Gastrocnemius medialis (tissue), 4 donors: ENCODE measurements around the gene POP5. TPM values are rescaled to one million over a fixed set of nuclear protein-coding genes. Genes with fewer than 3 reads are reported as not detected.

Experiments
- ATAC-seq, 2 donors: fragments of 150-250 bp; one replicate each; pipeline ENCODE4 v1.9.1; 2016
- DNase-seq, 2 donors: peaks; one replicate each; pipeline ENCODE4 v3.0.0-alpha.2; 2019
- H3K27ac ChIP-seq, 4 donors: fragments of 200-600 bp; sonication (generic); 1 replicate in 1 of 4; 2 replicates in 3 of 4; pipeline ENCODE4 v1.5.1; 2016 to 2018; ENCODE audit warnings: mild to moderate bottlenecking in 2 of 4, moderate library complexity in 1 of 4
- H3K27me3 ChIP-seq, 3 donors: fragments of 200-600 bp; sonication (generic) in 2 of 3; 1 replicate in 1 of 3; 2 replicates in 2 of 3; pipeline versions ENCODE4 v1.5.1 to v1.6.0; 2016 to 2019; ENCODE audit warnings: mild to moderate bottlenecking in 1 of 3, moderate library complexity in 1 of 3
- H3K36me3 ChIP-seq, 2 donors: fragments of 200-600 bp; sonication (generic) in 1 of 2; one replicate each; pipeline ENCODE4 v1.5.1; 2017 to 2018
- H3K4me1 ChIP-seq, 2 donors: fragments of 200-600 bp; sonication (generic) in 1 of 2; one replicate each; pipeline ENCODE4 v1.5.1; 2016 to 2017; ENCODE audit warnings: mild to moderate bottlenecking in 2 of 2
- H3K4me3 ChIP-seq, 4 donors: fragments of 200-600 bp; sonication (generic) in 3 of 4; 1 replicate in 1 of 4; 2 replicates in 3 of 4; pipeline ENCODE4 v1.5.1; 2016 to 2019; ENCODE audit warnings: mild to moderate bottlenecking in 2 of 4
- H3K9me3 ChIP-seq, 3 donors: fragments of 200-600 bp; sonication (generic) in 2 of 3; 1 replicate in 1 of 3; 2 replicates in 2 of 3; pipeline ENCODE4 v1.5.1; 2016 to 2019
- CTCF ChIP-seq, 5 experiments: fragments of 450-650 bp in 3 of 5; fragments of 200-600 bp in 2 of 5; sonication (generic) in 2 of 5; IDR thresholded peaks in 4 of 5; conservative IDR thresholded peaks in 1 of 5; 1 replicate in 4 of 5; 2 replicates in 1 of 5; pipeline ENCODE4 v1.5.1; 2016 to 2019; ENCODE audit warnings: antibody characterized with exemption in 5 of 5, mild to moderate bottlenecking in 3 of 5, moderate library complexity in 3 of 5
- POLR2A ChIP-seq, 2 donors: fragments of 450-650 bp; IDR thresholded peaks; one replicate each; pipeline ENCODE4 v1.6.1; 2017; ENCODE audit warnings: antibody characterized with exemption in 2 of 2, mild to moderate bottlenecking in 2 of 2, moderate library complexity in 2 of 2
- in situ Hi-C, 4 donors: fragments of 200-750 bp; cut with MboI; loops; one replicate each; pipeline versions ENCODE4 v1.15.0 to v1.8.0; 2017; ENCODE audit warnings: low sequenced_read_pairs in 4 of 4
- intact Hi-C: fragments of 100-400 bp; cut with DNase I; formaldehyde crosslinking; loops from one replicate; pipeline ENCODE4 v1.15.1; 2023; ENCODE audit warnings: low total_unique reads
- total RNA-seq, 4 donors: library from RNA; depleted of rRNA; stranded (reverse); fragments of >200 nt; gene quantifications; one replicate each; pipeline versions ENCODE4 v1.1.0 to v1.2.3, GENCODE V29; 2016

Gene POP5
- total RNA-seq, 4 donors from 2014 or later: 12.2 to 23.3 (median 15.2) TPM

GRCh38 chr12:120529641-120530417, 51.4 kb downstream of the POP5 start:
- H3K36me3 ChIP-seq: no peaks in the 10 kb centered on the region
- H3K27me3 ChIP-seq: no peaks in the 10 kb centered on the region
- no peak for TF ChIP-seq POLR2A (IDR thresholded peaks at IDR 0.05)
- no peak for TF ChIP-seq CTCF (IDR thresholded peaks at IDR 0.05 in 4 of 5, conservative IDR thresholded peaks at IDR 0.05 in 1 of 5)
- H3K4me3 ChIP-seq: peak overlapping the region; percentile 72 to 93 (median 87)
- intact Hi-C loops: loop anchor here (2.0 to 10.0 kb wide), 3 partner anchors 33 to 875 kb away; partner anchors contain the start of genes COX6A1, DYNLL1 and RNF34
- H3K27ac ChIP-seq: peak overlapping the region; percentile 89 to 97 (median 96)
- in situ Hi-C loops: no loop called here
- no peaks in the 10 kb centered on the region for H3K9me3 ChIP-seq
- H3K4me1 ChIP-seq: peaks cover 5 to 9% of the 10 kb centered on the region in 2 donors
- DNase-seq (no peak), ATAC-seq (peak; percentile 27 to 40)

GRCh38 chr12:120528861-120529525, 52.2 kb downstream of the POP5 start, which contains the start of gene COQ5:
Gene COQ5 (minus strand): TSS chr12:120529158. CDS start chr12:120529141, 17 bp downstream.
- TF ChIP-seq POLR2A (IDR thresholded peaks at IDR 0.05): peak; percentile 27 to 47
- TF ChIP-seq CTCF (IDR thresholded peaks at IDR 0.05 in 4 of 5, conservative IDR thresholded peaks at IDR 0.05 in 1 of 5): peak in 1 of 5 experiments; percentile 11

More at GRCh38 chr12:120528861-120529525, 52.2 kb downstream of the POP5 start, which contains the start of gene COQ5:
- in situ Hi-C loops: no loop called here
- Histone ChIP-seq H3K9me3 (no peaks in the 10 kb centered on the region), H3K4me3 (peak within 1 kb of the TSS; percentile 72 to 93 (median 87)), H3K36me3 (no peaks in the 10 kb centered on the region), H3K27me3 (no peaks in the 10 kb centered on the region), H3K4me1 (peaks cover 5 to 9% of the 10 kb centered on the region in 2 donors), H3K27ac (peak within 1 kb of the TSS; percentile 89 to 97 (median 96))
- DNase-seq: peak; percentile 83 to 89
- intact Hi-C loops: loop anchor here (2.0 kb wide), 2 partner anchors 32 to 90 kb away; partner anchors contain the start of genes COX6A1 and DYNLL1
- ATAC-seq: peak; percentile 92 to 96

Other genes starting within 250 kb of the POP5 start
- under 1 TPM in 1 of 4 donors, not detected in 3; 0.16 TPM for gene MSI1, start 212.2 kb downstream of the POP5 start, total RNA-seq
- gene COX6A1, start 143.3 kb downstream of the POP5 start, total RNA-seq: 10 to 100 TPM; 46.9 to 90.8 (median 74.3) TPM
- 10 to 100 TPM; 14.4 to 33.7 (median 28.0) TPM for gene TRIAP1, start 135.0 kb downstream of the POP5 start, total RNA-seq
- gene GATC, start 135.0 kb downstream of the POP5 start, total RNA-seq: 10 to 100 TPM; 14.5 to 20.7 (median 18.4) TPM
- gene SRSF9, start 111.7 kb downstream of the POP5 start, total RNA-seq: 10 to 100 TPM; 13.5 to 18.6 (median 16.0) TPM
- gene DYNLL1, start 85.3 kb downstream of the POP5 start, total RNA-seq: 10 to 100 TPM; 16.7 to 45.0 (median 32.6) TPM
- 10 to 100 TPM; 34.5 to 47.3 (median 39.2) TPM for gene COQ5, start 52.2 kb downstream of the POP5 start, total RNA-seq
- gene RNF10, start 47.0 kb downstream of the POP5 start, total RNA-seq: 100 to 1,000 TPM; 152 to 282 (median 247) TPM
- gene CABP1, start 59.2 kb upstream of the POP5 start, total RNA-seq: 1 to 10 TPM in 1 of 4 donors, under 1 TPM in 2, not detected in 1; 0.52 to 1.6 (median 0.62) TPM
- 10 to 100 TPM; 46.5 to 89.4 (median 60.1) TPM for gene MLEC, start 105.7 kb upstream of the POP5 start, total RNA-seq
- 1 to 10 TPM; 4.7 to 8.7 (median 7.8) TPM for gene UNC119B, start 129.1 kb upstream of the POP5 start, total RNA-seq
- 100 to 1,000 TPM; 166 to 224 (median 200) TPM for gene ACADS, start 144.4 kb upstream of the POP5 start, total RNA-seq